HG03135 (cell line): ENCODE data around the gene TRMU.

Experiments
- ATAC-seq: cut with Tn5 transposase; IDR thresholded peaks from one replicate; pipeline ENCODE4 v1.9.1; 2021; ENCODE audit warnings: mild to moderate bottlenecking, moderate library complexity; ENCODE audit not compliant: unreplicated experiment

The TRMU gene

DNA sequence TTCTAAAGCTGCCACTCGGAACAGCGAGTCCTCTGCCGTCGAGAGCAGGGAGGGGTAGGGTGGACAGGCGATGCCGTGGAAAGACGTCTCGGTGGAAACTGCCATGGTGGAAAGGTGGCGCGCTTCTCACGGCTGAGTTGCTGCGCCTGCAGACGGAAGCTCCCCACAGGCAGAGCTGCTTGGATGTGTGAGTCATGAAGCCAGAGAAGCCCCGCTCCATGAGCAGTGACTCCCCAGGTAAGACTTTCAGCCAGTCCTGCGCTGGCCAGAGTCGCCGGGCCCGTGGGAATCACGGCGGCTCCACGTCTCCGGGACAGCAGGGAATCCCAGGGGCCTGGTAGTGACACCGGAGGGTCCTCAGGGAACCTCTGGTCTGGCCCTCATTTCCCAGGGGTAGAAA lies 4.0 kb upstream of the TRMU start:
- no peak for ATAC-seq

DNA sequence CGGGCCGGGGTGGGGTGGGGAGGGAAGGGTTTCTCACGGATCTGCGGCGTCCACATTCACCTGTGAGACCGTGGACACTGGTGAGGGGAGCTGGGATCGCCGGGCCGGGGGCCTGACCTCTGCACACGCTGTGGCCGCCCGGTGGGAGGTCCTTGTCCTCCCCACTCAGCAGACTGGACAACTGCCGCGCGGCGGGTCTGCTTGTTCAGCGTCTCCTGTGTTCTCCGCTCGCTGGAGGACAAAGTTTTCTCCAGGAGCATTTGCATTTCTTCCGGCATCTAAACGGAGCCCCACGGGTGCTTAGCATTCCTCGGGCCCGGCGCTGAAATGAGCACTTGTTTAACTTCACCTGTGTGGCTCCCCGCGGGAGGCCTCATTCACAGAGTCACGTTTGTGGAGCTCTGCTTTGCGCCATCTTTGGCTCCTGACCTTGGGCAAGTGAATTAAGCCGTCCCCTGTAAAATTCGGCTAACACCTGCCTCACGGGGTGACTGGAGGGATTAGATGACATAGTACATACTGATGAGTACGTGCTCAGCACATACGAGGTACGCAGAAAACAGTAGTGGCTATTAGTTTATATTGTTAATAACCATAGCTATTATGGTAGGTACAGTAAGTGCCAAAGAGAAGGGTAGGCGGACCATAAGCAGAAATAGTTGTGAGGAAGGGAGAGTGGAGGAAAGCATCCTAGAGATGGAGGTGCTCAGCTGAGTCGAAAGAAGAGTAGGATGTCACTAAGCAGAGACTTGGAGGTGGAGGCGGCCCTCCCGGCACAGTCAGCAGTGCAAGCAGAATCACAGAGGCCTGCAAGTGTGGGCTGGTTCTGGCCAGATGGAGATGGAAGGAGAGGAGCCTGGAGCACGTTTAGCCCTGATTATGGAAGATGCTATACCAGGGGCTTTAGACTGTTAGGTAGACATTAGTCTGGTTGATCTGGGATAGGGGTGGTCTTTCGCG lies 885 bp downstream of the TRMU start:
- no peak for ATAC-seq

DNA sequence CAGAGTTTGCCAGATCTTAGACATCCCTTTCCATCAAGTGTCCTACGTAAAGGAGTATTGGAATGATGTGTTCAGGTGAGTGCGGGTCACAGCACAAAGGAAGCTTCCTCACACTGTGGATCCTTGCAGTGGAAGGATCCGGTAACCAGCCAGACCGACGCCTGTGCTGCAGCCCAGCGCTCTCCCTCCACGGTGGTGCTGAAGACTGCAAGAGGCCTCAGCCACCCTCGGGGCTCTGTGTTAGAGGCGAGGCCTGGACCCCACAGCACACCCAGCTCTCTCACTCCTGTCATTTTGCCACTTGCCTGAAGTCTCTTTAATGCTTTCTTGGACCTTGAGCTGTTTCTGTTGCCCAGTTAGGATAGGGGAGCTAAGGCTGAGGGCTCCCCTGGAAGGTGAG lies 2.4 kb downstream of the TRMU start:
- ATAC-seq, result no peak

DNA sequence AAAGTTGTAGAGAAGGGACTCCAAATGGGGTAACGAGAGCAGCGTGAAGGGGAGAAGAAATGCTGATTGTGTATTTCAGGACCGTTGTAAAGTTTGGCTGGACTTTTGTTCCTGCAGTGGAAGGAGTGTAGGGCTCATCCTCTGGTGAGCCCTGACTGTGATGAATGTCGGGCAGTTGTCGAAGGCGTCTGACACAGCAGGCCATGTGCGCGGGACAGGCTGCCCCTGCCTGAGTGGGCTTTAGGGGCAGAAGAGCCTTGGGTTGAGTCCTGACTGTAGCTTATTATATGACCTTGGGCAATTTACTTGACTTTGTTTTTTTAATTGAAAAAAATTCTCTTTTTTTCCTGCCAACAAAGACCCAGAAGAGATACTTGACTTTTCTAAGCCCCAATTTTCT lies 3.1 kb downstream of the TRMU start:
- ATAC-seq, result no peak

DNA sequence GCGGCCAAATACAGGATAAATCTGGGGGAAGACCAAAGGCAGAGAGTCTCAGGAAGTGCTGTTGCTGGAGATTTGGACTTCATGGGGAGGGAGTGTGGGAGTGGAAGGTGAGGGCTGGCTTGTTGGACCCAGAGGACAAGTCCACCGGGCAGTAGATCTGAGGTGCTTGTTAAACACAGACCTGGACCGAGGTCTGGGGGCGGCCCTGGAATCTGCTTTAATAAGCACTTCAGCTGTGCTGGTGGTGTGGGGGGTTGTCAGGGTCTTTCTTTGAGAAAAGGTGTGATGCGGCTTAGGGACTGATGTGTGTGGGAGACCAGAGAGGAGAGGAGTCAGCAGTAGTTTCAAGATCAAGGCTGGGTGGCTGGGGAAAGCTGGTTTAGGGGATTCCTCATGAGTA lies 4.4 kb downstream of the TRMU start:
- no peak for ATAC-seq

DNA sequence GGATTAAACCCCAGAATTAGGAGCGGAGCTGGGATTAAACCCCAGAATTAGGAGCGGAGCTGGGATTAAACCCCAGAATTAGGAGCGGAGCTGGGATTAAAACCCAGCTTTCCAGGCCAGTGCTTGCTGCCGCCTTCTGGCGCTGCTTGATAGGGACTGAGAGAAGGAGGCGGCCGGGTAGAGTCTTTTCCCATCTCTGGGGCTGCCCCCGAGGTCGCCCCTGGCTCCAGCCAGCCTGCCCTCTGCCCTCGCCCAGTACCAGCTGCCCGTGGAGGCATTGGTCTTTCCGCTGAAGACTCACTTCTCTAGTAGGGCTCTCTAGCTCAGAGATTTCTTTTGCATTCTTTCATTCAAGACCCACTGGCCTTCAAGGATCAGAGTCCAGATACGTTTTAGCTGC lies 5.2 kb downstream of the TRMU start:
- ATAC-seq, result no peak

DNA sequence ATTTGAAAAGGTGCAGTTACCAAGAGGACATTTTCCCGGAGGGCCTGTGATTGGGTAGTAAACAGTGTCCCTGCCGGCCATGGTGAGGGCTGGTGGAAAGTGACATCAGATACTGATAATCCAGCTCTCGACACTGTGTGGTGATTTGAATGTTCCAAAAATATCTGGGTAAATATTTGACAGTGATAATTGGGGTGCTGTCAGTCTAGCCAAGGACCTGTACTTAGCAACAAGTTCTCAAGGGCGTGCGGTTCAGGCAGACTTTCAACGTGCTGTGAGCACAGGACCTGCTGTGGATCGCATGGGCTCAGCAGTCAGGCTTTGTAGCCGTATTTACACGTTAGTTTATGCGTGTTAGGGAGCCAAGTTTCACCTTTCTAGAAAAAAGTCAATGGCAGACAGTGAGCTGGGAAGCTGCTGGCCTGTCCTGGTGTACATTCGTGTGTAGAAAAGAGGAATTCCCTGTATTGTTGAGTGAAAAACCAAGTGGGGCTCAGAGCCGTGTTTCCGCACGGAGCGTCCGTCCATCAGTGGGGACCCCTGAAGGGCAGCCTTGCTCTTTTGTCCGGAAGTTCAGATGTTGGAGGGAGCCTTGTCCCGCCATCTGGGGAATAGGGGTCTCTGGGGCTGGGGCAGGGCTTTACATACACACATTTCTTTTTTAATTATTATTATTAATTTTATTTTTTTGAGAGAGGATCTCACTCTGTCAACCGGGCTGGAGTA lies 11.3 kb downstream of the TRMU start:
- ATAC-seq, result no peak

DNA sequence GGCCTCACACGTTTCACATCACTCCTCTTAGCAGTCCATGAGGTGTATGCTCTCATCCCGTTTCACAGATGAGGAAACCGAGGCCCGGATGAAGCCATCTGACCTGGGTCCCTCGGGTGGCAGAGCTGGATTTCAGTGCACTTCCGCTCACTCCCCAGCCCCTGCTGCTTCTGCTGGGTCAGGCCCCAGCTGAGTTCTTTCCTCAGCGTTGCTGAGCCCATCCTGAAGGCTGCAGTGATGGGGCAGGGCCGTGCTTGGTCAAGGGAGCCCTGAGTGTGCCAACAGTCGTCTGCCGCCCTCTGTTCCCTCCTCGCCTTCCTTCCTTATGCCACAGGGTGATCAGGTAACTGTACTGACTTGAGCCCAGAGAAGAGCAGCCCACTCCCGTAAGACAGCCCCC lies 12.1 kb downstream of the TRMU start:
- ATAC-seq, result no peak

DNA sequence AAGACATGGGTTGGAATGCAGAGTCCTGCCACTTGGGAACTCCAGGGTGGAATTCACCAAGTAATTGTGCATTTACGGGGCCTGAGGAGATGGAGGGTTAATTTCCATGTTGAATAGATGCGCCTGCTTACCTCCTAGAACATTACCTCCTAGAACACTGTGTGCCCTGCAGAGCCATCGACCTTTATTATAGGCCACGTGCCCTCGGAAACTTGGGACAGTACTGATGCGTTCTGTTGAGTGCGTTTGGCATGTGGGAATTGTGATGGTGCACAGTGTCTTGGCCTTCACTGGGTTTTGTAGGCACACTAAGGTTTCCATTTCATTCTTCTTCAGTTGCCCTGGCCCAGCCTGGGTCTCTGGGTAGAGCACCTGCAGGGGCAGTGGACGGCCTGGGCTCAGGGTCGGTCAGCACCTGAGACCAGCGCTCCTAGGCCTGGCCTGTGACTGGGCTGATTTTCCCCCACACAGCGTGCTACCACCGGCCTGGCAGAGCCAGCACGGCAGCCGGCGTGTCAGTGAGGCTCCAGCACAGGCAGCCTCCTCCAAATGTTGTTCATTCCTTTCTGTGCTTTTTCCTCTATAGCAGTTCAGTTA lies 12.7 kb downstream of the TRMU start:
- no peak for ATAC-seq

DNA sequence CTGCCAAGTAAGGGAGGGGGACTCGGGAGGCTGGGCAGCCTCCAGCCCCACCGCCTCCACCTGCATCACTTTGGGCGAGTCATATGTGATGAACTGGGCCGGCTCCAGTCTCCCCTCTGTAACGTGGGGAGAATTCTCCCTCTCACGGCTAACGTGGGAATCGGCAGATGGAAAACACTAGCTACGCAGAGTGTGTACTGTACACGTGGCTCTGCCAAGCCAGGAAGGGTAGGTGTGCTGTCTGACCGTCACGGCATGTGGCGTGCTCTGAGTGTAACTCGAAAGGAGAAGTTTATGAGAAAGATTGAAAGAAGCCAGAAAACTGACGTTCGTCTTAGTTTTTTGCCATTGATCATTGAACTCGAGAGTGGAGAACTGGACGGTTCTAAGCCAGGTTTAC lies 13.7 kb downstream of the TRMU start:
- no peak for ATAC-seq

DNA sequence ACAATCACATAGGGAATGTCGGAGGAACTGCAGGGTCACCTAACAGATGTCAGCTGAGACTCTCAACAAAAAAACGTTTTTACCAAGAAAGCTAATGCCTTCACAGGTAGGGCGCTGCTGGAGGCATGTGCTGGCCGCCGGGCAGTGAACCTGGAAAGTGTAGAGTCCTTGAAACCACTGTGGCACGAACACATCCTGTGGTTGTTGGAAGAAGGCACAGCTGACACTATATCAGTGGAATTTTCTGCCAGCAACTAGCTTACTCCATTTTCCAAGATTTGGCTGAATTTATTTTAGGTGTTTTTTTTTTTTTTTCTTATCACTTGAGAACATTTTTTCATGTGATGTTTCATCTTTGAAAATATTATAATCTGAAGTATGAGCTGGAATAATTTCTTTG lies 14.2 kb downstream of the TRMU start:
- ATAC-seq, result no peak

DNA sequence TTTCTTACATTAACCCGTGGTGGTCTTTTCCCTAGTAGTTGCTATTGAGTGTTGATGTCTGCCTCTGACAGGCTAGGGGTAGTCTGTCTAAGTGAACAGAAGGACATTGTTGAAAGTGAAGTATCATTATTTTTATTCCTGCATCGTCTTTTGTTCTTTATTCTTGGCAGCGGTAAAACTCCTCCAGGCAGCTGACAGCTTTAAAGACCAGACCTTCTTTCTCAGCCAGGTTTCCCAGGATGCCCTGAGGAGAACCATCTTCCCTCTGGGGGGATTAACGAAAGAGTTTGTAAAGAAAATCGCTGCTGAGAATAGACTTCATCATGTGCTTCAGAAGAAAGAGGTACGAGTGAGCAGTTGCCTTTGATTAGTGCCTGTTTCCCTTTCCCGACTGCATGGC lies 14.6 kb downstream of the TRMU start:
- ATAC-seq, result no peak

DNA sequence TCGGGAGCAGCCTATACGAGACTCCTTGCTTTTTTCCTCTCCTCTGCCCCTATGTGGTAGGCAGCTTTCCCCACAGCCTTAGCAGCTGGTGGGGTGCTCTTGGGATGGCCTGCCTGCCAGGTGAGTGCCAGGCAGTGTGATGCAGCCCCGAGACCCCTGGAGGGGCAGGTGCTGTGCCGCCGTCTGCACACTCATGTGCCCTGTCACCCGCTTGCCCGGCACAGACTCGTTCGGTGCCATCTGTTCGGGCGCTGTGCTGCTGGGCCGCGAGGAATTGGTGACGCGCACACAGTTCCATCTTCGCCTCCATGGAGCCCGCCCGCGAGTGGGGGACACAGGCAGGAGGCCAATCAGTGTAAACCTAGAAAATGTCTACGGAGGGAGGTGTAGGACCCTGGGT lies 15.1 kb downstream of the TRMU start:
- no peak for ATAC-seq

DNA sequence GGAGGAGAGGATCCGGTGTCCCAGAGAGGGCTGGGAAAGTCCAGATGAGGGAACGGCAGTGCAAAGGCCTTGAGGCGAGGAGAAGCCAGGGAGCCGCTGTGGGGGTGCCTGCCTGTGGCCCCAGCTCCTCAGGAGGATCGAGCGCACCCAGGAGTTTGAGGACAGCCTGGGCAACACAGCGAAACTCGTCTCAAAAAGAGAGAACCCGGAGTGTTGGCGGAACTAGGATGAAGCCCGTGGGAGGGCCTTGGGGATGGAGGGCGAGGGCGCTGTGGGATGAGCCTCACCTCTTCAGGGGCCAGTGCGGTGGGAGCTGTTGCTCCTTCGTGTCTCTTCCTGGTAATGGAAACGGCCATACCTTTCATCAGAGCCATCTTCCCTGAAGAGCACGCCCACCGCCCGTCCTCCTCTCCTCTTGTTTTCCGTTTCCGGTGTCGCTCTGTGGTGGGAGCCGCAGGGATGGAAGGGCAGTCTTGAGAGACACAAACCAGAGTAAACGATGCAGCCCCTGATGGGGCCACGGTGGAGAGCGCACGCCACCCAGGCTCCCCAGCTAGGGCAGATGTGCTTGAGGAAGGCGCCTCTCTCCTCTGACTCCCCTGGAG lies 15.7 kb downstream of the TRMU start:
- ATAC-seq, result no peak

DNA sequence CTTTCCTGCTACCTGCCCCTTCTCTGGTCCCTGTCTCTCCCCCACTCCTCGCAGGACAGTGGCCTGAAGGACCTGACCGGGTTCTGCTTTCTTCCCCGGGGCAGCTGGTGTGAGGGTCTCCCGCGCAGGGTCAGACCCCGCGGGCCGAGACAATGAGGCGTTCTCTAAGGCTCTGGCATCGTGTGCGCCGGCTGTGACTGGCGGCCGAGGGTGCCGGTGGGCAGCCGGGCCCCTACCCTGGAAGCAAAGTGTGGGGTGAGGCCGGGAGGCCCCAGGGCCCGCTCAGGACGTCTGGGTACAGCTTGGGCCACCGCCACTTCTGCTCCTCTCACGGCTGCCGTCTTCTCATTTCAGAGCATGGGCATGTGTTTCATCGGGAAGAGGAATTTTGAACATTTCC lies 16.3 kb downstream of the TRMU start:
- no peak for ATAC-seq

DNA sequence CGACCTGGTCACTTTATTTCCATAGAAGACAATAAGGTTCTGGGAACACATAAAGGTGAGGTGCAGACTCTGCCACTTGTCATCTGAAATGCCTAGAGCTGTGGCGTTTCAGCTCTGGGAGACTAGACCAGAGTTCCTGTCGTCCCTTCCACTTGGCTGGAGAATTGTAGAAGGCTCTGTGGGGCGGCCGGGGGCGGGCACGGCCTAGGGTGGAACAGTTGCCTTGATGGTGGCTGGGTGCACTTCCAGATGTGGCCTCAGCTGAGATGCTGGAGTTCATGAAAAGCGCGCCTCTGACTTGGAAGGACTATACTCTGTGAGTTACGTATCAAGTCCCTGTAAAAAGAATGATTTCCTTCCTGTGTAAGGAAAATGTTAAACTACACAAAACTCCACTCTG lies 16.8 kb downstream of the TRMU start:
- no peak for ATAC-seq

DNA sequence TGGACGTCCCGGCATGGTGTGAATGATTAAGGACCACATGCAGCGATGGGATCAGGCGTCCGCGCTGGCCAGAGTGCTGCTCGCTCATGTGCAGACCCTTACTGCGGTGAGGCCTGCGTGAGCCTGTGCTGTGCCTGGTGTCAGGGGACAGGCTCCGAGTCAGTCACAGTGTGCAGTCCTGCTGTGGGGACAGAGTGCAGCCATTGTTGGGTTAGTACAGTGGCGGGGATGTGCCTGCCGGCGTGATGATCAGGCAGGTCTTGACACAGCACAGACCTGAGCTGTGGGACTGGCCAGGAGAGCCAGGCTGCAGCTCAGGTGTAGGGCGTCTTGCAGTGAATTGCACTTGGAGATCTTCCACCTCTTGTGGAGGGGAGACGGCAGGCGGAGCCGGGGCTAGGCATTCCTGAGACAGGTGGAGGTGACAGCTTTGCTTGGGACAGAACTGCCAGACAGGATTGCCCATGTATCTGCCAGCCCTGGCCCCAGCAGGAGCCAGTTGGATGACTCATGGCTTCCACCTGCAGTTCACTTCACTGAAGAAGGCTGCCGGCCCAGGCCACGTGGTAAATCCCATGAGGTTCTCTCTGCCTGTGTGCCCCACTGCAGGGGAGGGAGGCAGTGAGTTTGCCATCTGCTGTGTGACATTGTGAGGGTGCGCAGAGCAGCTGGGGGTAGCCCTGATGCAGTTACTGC lies 17.3 kb downstream of the TRMU start:
- no peak for ATAC-seq

DNA sequence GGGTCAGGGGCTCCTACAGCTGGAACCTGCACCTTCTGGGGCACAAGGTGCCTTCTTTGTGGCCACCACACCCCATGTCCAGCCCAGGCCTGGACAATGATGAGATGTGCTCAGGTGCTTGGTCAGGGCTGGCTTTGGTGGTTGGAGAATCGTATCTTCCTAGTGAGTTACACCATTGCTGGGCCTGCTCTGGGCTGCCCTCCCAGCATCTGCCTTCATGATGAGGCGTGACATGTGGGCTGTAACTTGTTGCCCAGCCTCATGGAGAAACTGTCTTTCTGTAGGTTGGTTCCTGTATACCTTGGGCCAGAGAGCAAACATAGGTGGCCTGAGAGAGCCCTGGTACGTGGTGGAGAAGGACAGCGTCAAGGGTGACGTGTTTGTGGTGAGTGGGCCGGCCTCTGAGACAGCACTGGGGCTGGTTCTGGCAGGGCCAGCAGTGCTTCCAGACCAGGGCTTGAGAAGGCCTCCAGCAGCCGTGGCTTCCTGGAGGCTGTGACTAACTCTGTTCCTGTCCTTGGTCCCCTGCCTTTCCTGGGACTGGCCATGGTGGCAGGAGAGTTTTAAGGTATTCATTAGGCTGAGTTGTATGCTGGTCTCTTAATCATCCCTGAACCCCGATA lies 18.1 kb downstream of the TRMU start:
- no peak for ATAC-seq

DNA sequence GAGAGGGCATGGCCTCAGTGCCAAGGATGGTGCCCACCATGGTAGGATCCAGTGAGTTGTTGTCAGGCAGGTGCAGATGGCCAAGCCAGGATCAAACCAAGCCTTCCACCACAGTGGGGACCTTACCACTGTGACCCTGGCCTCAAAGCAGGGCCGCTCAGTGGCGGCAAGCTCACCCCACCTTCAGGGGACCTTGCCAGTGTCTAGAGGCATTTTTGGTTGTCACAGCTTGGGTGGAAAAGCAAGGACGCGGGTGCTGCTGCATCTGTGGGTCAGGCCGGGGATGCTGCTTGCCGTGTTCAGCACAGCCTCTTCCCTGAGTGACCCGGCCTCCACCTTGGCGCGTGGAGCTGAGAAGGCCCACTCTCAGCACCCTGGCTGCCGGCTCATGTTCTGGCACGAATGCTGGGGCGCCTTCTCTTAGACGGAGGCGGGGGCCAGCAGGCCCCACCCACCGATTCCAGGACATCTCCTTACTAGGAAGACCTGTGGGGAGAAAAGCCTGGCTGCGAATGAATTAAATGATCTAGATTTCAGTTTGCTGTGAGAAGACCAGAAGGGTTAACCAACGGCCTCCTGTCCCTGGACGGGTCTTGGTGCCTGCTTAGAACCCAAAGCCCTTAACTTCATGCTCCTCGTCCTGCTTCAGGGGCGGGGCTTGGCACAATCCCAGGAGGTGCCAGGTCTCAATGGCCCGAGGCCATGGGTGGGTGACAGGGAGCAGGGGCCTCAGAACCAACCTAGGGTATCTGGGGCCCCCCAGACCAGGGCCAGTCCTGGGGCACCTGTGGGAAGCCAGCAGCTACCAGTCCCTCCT lies 18.9 kb downstream of the TRMU start:
- ATAC-seq, result no peak

DNA sequence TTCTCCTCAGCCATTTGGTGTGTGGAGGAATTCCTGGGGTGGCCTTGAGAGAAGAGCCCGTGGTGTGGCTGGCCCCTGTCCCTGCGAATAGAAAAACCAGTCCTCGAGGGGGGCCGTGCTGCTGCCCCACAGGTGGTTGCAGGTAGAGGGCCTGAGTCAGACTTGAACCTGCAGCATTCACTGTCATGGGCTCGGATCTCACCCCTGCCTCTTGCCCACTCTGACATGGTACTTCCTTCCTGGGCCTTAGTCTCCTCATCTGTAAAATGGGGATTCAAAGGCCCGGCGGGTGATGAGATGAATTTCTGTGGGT lies 19.4 kb downstream of the TRMU start:
- ATAC-seq, result no peak
